OCI-LY1 (cell line): Measurements from ENCODE around the gene GJD3.

Source experiments
- EZH2 ChIP-seq: fragments of 200-600 bp; sonication (generic), shearing (Covaris generic); IDR thresholded peaks from 2 replicates; pipeline ENCODE4 v1.8.0; 2017; ENCODE audit warnings: borderline replicate concordance, mixed run types, mild to moderate bottlenecking, antibody characterized with exemption, low read length, moderate library complexity, mixed read lengths
- TF ChIP-seq, protein P1 (sequence below): fragments of 200-600 bp; sonication (generic), shearing (Covaris generic); IDR thresholded peaks from 2 replicates; pipeline ENCODE4 v1.5.1; 2017; ENCODE audit warnings: mild to moderate bottlenecking, antibody characterized with exemption, low read length, moderate library complexity, mixed read lengths

DNA sequence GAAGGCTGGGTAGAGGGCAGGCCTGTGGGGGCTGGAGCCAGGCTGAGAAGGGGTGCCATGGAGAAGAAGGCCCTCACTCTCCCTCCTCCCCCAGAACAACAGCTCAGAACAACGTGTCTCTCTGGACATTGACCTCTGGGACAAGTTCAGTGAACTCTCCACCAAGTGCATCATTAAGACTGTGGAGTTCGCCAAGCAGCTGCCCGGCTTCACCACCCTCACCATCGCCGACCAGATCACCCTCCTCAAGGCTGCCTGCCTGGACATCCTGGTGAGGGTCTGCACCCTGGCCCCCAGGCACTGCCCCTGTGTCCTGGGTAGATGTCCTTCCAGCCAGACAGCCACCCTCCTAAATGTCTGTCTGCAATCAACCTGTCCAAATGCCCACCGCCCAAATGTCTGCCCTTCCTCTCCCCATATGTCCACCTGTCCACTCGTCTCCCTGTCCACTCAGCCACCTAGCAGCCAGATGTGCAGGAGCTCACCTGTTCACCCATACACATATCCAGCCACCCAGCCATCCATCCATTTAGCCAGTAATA, 12.2 kb downstream of the GJD3 start:
- TF ChIP-seq, protein P1, sequence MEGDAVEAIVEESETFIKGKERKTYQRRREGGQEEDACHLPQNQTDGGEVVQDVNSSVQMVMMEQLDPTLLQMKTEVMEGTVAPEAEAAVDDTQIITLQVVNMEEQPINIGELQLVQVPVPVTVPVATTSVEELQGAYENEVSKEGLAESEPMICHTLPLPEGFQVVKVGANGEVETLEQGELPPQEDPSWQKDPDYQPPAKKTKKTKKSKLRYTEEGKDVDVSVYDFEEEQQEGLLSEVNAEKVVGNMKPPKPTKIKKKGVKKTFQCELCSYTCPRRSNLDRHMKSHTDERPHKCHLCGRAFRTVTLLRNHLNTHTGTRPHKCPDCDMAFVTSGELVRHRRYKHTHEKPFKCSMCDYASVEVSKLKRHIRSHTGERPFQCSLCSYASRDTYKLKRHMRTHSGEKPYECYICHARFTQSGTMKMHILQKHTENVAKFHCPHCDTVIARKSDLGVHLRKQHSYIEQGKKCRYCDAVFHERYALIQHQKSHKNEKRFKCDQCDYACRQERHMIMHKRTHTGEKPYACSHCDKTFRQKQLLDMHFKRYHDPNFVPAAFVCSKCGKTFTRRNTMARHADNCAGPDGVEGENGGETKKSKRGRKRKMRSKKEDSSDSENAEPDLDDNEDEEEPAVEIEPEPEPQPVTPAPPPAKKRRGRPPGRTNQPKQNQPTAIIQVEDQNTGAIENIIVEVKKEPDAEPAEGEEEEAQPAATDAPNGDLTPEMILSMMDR: no peak
- TF ChIP-seq EZH2: no peak
